Fibroblast of the aortic adventitia (primary cell): ENCODE data around the gene CACNA1B. TPM values are rescaled to one million over a fixed set of nuclear protein-coding genes. Genes with fewer than 3 reads are reported as not detected.

Source experiments
- DNase-seq: peaks from one replicate; pipeline ENCODE4 v3.0.0-alpha.2; 2010; ENCODE audit warnings: low read depth
- H3K4me3 ChIP-seq: 2 replicates; pipeline ENCODE4 v1.5.1; 2011; ENCODE audit warnings: low read depth, mild to moderate bottlenecking, control low read depth, low read length, moderate library complexity
- total RNA-seq: library from RNA; depleted of rRNA; stranded (reverse); fragments of >200 nt; gene quantifications from 2 replicates; pipeline ENCODE4 v1.2.3, GENCODE V29; 2012; ENCODE audit warnings: low replicate concordance
- TF ChIP-seq, protein P1 (sequence below): IDR thresholded peaks from 2 replicates; pipeline ENCODE4 v1.5.1; 2011; ENCODE audit warnings: mild to moderate bottlenecking, low read length, control low read depth, inconsistent platforms; ENCODE audit not compliant: insufficient read depth

CACNA1B gene
- total RNA-seq, 1 donor, result under 0.01 TPM

DNA sequence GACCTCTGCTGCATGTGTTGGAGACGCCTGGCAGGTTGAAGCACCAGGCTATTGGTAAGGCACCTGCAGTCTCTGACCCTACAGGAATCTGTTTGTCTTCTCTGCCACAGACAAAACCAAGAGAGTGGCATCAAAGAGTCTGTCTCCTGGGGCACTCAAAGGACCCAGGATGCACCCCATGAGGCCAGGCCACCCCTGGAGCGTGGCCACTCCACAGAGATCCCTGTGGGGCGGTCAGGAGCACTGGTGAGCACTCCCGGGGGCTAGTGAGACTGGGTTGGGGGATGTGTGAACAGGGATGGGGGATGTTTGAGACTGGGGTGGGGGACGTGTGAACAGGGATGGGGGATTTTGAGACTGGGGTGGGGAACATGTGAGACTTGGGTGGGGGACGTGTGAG lies 240.3 kb downstream of the CACNA1B start:
- no peak for DNase-seq
- TF ChIP-seq, protein P1, sequence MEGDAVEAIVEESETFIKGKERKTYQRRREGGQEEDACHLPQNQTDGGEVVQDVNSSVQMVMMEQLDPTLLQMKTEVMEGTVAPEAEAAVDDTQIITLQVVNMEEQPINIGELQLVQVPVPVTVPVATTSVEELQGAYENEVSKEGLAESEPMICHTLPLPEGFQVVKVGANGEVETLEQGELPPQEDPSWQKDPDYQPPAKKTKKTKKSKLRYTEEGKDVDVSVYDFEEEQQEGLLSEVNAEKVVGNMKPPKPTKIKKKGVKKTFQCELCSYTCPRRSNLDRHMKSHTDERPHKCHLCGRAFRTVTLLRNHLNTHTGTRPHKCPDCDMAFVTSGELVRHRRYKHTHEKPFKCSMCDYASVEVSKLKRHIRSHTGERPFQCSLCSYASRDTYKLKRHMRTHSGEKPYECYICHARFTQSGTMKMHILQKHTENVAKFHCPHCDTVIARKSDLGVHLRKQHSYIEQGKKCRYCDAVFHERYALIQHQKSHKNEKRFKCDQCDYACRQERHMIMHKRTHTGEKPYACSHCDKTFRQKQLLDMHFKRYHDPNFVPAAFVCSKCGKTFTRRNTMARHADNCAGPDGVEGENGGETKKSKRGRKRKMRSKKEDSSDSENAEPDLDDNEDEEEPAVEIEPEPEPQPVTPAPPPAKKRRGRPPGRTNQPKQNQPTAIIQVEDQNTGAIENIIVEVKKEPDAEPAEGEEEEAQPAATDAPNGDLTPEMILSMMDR, result no peak
- H3K4me3 ChIP-seq, result no peak overlapping the region

DNA sequence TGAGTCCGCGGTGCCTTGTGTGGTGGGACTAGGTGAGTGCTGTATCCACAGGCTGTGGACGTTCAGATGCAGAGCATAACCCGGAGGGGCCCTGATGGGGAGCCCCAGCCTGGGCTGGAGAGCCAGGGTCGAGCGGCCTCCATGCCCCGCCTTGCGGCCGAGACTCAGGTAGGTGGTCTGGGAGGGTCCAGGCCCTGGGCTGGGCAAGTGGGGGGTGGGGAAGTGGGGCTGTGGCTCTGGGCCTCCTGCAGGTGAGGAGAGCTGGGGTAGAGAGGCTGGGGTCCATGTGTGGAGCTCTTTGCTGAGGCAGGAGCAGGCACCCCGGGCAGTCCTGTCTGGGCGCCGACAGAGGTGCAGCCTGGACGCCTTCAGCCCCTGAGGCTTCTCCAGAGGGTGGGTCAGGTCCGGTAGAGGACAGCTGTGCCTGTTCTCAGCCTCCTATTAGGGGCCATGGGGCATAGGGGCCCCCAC lies 241.1 kb downstream of the CACNA1B start:
- DNase-seq, result no peak
- H3K4me3 ChIP-seq, result no peak overlapping the region
- TF ChIP-seq, protein P1, result no peak

DNA sequence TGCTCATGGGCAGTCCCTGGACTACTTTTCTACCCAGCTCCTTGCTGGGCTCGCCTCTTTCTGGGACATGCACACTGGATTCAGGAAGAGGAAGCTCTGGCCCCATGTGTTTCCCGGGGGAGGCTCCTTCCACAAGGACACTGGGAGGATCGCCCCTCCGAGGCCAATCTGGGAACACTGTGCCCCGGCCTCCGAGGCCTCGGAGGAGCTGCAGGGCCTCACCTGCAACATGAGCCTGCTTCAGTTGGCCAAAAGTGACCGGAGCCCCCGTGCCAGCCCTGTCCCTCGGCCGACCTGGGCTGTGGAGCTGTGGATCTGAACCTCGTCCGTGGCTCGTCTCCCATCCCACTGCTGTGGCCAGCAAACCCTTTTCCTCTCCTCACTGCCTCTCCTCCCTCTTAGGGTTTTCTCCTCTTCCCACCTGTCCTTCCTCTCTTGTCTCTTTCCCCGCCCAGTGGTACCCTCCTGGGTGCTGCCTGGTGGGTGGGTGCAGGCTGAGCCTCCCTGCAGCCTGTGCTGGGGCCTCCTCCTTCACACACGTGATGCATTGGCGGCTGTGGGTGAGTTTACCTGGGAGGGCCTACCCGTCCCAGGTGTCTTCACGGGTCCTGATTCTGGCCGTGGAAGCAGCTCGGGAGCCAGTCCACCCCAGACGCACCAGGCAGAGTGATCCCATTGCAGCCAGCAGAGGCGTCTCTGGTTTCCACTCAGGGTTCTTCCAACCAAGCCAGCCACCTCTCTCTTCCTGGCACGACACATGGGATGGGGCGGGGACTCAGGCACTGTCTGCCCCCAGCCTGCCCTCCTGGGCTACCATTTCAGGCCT lies 241.8 kb downstream of the CACNA1B start:
- DNase-seq, result no peak
- no peak overlapping the region for H3K4me3 ChIP-seq
- TF ChIP-seq, protein P1, result no peak

DNA sequence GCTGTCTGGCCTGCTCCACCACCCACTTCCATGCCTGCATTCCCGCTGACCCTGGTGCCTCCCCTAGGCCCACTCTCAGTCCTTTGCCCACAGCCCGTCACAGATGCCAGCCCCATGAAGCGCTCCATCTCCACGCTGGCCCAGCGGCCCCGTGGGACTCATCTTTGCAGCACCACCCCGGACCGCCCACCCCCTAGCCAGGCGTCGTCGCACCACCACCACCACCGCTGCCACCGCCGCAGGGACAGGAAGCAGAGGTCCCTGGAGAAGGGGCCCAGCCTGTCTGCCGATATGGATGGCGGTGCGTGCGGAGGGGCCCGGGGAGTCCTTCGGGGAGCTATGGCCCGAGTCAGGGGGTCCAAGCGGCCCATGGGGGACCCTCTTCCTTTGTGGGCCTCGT lies 242.5 kb downstream of the CACNA1B start:
- DNase-seq, result no peak
- H3K4me3 ChIP-seq, result no peak overlapping the region

DNA sequence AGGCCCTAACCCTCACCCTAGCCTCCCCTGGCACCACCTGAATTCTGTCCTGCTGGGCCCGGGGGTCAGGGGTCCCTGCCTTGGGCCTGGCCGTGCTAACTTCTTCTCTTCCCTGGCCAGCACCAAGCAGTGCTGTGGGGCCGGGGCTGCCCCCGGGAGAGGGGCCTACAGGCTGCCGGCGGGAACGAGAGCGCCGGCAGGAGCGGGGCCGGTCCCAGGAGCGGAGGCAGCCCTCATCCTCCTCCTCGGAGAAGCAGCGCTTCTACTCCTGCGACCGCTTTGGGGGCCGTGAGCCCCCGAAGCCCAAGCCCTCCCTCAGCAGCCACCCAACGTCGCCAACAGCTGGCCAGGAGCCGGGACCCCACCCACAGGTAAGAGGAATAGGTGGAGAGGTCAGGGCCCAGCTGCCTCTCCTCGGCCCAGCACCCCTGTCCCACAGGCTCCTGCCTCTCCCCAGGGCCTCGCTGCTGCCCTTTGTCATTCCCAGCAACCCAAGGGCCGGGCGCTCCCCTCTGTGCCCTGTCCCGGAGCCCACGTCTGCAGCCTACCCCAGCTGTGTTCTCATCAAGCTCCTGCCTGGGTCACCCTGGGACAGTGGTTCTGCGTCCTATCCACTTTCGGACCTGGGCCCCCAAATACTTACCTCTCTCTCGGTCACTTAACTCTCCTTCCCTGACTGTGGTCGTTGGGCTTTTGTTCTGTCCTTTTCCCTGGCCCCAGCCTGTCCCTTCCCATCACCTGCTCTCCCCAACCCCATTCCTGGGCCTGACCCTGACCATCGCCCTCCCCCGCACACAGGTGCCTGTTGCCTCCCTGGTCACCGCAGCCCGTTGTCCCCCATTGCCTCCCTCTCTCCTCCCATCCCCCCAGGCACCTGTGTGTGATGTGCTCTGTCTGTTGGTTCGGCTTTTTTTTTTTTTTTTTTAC lies 243.2 kb downstream of the CACNA1B start:
- TF ChIP-seq, protein P1, result no peak
- no peak for DNase-seq
- no peak overlapping the region for H3K4me3 ChIP-seq

More for the DNA sequence above, 242.5 kb downstream of the CACNA1B start:
- TF ChIP-seq, protein P1, result no peak

DNA sequence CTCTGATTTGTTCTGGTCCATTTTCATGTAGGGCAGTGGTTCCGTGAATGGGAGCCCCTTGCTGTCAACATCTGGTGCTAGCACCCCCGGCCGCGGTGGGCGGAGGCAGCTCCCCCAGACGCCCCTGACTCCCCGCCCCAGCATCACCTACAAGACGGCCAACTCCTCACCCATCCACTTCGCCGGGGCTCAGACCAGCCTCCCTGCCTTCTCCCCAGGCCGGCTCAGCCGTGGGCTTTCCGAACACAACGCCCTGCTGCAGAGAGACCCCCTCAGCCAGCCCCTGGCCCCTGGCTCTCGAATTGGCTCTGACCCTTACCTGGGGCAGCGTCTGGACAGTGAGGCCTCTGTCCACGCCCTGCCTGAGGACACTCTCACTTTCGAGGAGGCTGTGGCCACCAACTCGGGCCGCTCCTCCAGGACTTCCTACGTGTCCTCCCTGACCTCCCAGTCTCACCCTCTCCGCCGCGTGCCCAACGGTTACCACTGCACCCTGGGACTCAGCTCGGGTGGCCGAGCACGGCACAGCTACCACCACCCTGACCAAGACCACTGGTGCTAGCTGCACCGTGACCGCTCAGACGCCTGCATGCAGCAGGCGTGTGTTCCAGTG lies 244.0 kb downstream of the CACNA1B start:
- TF ChIP-seq, protein P1, result no peak
- DNase-seq, result no peak
- no peak overlapping the region for H3K4me3 ChIP-seq
